NCI-H2107 treated with DMSO at 0.1 percent for 48 hours (cell line): ENCODE results near the gene ZNF484.
A peak's percentile ranks its signal among the peaks of the same experiment; 100 is the strongest.
"Not testable (repeated sequence)": the region's sequence is repeated elsewhere in the genome, so short reads cannot be mapped to it uniquely, and the experiment has no call there.

Experiments used
- DNase-seq: peaks from one replicate; lab custom pipeline; 2025; ENCODE audit not compliant: unreplicated experiment; lab: John Stamatoyannopoulos, UW

ZNF484 gene

DNA sequence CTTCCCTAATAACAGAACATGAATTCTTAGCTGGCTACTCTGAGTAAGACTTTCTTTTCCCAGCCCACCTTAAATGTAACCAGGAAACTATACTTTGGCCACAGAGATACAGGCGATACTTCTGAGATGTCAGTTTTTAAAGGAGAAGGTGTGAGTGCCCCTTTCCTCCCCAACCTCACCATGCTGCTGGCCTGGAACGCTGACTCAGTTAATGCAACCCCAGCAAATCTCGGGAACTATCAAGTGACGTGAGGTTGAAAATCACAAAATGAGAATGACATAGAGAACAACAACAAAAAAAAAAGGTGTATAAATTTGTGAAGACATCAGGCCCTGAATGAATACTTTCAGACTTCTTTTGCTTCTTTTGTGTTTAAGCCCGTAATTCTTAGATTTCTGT, 13.7 kb downstream of the ZNF484 start:
- DNase-seq = no peak

DNA sequence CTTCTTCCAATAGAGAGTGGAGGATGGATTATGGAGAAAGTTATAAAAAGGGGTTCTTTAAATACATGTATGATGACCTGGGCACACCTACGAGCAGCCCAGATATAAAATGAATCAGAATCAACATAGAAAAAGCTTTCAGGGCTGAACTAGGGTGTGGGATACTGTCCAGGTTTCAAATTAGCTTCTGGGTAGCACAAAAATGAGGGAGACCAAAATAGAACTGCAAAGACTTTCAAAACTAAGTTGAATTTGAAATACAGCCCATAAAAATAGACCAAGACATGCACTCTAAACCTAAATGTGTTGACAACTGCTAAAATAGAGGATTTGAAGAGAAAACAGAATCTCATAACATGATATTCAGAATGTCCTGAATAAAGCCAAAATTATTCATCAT, 17.0 kb downstream of the ZNF484 start:
- DNase-seq = no peak

DNA sequence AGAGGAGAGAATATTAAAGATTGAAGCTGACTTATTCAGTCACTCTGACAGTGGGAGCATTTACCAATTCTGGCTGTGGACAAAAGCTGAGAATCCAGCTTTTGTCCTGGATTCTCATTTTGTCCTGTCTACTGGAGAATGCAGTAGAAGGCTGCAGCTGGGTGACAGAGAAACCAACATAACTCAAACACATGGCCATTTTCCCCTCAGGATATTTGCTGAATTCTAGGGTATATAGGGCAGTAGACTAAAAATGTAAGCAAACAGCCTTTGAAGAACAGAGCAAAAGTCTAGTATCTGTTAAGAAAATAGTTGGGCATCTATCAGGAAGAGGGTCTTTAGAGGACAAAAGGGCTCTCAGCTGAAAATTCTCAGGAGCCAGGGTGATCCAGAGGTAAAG, 20.6 kb downstream of the ZNF484 start:
- no peak for DNase-seq

DNA sequence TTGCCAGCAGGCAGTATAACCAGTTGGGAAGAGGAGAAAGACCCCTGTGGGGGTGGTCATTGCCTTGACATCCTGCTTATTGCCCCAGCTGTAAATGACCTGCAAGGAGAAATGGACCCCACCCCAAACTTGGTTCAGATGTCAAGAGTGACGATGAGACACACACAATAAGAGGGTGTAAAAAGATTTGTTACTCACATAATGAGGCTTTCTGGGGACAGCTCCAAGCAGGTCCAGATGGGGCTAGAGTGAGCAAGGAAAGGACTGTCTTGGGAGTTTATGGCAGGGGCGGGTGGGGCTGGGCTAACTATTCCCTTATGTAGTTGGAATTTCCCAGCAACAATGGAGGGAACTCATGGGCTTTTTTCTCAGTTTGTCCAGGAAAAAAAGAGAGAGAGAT, 24.1 kb downstream of the ZNF484 start:
- no peak for DNase-seq

DNA sequence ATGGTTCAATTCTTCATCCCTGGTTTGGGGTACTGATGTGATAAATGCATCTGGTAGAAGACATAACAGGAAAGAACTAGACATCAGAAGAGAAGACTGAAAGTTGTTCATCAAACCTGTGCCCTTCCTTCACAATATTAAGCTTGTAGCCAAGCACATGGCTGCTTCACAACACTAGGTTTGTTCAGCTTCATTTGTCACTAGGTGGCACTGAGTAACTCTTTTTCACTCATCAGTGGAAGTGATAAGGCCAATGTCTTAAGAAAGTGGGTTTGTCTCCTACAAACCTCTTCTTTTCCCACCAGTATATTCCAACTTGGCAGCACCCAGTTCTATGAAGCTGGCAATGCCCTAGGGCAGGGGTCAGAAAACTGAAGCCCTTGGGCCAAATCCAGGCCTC, 26.9 kb downstream of the ZNF484 start:
- no peak for DNase-seq

DNA sequence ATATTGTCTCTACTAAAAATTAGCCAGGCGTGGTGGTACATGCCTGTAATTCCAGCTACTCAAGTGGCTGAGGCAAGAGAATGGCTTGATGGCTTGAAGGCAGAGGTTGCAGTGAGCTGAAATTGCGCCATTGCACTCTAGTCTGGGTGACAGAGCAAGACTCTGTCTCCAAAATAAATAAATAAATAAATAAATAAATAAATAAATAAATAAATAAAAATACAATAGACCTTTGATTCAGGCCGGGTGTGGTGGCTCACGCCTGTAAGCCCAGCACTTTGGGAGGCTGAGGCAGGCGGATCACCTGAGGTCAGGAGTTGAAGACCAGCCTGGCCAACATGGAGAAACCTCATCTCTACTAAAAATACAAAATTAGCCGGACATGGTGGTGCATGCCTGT, 29.1 kb downstream of the ZNF484 start:
- not testable (repeated sequence) for DNase-seq

DNA sequence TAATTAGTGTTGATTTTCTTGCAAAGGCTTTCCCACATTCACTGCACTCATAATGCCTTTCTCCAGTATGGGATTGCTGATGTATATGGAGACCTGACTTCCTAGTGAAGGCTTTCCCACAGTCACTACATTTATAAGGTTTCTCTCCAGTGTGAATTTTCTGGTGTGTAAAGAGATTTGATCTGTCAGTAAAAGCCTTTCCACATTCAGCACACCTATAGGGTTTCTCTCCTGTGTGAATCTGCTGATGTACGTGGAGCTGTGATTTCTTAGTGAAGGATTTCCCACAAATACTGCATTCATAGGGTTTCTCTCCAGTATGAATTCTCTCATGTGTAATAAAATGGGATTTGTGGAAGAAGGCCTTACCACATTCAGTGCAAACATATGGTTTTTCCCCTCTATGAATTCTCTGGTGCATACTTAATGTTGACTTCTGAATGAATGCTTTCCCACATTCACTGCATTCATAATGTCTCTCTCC, 31.1 kb downstream of the ZNF484 start:
- no peak for DNase-seq

DNA sequence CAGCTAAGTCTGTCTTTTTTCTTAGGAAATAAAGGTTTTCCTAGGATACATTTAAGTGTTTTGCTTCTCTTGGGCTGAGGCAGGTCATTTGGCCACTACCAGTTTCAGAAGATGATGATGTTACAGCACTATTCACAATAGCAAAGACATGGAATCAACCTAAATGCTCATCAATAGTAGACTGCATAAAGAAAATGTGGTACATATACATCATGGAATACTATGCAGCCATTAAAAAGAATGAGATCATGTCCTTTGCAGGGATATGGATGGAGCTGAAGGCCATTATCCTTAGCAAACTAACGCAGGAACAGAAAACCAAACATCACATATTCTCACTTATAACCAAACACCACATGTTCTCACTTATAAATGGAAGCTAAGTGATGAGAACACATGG, 39.4 kb downstream of the ZNF484 start:
- DNase-seq = not testable (repeated sequence)

DNA sequence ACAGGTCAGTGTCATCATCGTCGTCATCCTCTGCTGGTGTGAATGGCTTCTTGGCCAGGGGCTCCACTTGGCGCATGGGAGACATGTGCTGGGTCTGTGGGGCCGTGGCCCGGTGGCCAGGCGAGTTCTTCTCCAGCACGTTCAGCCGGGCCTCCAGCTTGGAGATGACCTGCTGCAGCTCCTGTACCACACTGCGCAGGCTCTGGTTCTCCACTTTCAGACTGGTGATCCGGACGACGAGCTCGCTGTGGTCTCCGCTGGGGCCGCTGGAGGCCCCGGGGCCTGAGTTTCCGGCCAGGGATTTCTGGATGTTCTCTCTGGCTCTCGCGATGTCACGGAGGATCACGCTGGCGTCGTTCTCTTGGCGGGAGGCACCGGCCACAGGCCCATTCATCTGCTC, 40.6 kb downstream of the ZNF484 start:
- DNase-seq = no peak

DNA sequence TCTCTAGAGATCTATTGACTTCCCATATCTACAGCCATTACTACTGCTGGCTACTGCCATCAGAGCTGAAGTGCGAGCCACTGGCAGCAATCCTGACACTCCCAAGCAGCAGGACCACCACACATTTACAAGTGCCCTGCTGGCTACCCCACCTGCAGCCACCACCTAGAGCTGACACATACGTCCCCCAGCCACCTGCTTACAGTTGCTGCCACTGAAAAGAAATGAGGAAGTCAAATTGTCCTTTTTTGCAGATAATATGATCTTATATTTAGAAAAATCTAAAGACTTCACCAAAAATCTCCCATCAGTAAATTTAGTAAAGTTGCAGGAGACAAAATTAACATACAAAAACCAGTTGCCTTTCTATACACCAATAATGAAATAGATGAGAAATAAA, 48.4 kb downstream of the ZNF484 start:
- DNase-seq = no peak

DNA sequence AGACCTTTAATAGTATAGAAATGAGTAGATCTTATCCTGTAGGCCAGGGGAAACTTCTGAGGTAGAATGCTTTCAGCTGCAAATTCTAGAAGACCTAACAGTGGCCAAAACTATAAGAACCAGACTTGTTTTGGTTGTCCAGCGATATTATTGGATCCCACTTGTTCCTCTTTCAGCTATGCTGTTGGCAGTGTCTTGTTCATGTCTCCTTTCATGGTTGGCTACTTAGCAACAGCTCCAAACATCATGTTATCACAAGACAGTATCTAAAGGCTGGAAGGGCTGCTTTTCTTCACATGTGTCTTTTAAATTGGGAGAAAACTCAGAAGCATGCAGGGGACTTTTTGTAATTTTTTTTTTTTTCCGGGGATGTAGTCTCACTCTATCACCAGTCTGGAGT, 52.8 kb downstream of the ZNF484 start:
- not testable (repeated sequence) for DNase-seq

DNA sequence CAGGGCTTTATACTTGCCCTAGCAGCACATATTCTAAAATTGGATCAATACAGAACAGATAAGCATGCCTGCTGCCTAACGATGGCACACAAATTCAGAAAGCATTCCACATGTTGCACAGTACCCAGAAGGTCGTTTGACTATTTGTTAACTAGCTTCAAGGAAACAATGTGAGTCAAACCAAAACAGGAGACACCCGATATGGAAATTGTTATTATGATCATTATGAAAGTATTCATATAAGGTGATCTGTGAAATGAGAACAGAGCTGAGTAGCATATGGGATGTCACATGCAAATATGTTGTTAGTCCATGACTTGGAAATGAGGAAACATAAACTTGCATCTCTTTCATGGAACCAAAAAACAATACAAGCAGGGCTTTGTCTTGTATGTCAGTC, 56.9 kb downstream of the ZNF484 start:
- DNase-seq = no peak

DNA sequence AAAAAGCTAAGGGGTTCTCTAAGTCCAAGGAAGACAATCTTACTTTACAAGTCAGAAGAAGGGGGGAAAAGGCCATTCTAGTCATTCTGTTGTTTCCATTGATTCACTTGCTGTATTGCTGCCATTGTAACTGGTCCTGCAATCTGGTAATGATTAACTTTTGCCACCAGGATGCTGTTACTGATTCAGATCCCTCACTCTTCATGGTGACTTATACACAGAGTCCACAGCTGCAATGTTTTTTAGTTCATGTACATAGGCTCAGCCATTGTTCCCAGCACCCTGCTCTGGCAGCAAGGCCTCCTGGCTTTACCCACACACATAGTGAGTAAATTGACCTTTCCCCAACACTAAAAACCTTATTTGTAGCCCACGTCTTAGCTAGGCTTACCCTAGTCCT, 57.9 kb downstream of the ZNF484 start:
- DNase-seq = not testable (repeated sequence)

DNA sequence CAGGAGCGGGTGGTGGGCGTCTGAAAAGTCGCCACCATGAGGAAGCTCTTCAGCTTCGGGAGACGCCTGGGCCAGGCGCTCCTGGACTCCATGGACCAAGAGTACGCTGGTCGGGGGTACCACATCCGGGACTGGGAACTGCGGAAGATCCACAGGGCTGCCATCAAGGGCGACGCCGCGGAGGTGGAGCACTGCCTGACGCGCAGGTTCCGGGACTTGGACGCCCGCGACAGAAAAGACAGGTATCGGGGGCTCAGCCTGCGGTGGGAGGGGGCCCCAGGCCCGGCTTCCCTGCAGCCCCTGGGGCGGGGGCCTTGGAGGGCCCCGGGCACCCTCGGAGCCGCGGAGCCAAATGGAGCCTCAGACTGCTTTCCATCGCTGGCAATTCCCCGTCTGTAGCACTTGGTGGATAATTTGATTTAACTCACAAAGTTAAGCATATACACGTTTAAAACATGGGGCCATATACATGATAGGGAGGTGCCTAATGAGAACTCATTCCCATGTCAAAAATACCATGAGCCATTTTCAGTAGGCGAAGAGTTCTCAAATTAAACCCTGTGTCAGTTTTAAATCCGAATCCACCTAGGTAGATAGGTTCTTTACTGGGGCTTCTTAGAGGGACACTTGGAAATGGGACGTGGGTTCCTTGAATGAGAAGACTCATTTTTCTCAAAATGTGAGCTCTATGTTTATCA, 68.1 kb downstream of the ZNF484 start:
- DNase-seq = not testable (repeated sequence)

DNA sequence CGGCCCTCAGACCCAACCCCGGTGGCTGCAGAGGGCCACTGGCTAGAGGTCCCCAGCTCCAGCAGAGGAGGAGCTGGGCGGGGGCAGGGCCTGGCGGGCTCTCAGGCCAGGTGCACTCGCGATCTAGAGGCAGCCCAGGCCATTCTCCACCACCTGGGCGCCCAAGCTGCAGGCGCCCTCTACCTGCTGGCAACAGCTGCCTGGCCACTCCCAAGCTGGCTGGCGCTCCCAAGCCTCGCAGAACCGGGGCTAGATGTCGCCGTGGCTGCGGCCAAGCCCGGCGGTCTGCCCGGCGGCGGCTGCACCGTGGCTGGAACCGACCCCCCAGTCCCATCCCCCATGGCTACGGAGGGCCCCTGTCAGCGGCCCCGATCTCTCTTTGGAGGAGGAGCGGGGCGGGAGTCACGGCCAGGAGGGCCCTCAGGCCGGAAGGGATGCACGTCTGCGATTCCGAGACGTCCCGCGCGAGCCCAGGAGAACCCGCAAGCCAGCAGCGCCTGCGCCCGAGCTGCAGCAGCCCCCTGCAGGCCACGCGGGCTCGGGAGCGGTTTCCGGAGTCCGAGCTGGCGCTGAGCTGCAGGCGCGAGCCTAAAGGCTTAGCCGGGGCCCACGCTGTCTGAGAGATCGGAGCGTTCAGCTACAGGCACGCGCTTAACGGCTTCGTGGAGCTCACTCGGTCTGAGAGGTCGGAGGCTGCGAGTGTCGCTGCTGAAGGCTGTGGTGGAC, 68.9 kb downstream of the ZNF484 start:
- DNase-seq = peak; percentile 26

DNA sequence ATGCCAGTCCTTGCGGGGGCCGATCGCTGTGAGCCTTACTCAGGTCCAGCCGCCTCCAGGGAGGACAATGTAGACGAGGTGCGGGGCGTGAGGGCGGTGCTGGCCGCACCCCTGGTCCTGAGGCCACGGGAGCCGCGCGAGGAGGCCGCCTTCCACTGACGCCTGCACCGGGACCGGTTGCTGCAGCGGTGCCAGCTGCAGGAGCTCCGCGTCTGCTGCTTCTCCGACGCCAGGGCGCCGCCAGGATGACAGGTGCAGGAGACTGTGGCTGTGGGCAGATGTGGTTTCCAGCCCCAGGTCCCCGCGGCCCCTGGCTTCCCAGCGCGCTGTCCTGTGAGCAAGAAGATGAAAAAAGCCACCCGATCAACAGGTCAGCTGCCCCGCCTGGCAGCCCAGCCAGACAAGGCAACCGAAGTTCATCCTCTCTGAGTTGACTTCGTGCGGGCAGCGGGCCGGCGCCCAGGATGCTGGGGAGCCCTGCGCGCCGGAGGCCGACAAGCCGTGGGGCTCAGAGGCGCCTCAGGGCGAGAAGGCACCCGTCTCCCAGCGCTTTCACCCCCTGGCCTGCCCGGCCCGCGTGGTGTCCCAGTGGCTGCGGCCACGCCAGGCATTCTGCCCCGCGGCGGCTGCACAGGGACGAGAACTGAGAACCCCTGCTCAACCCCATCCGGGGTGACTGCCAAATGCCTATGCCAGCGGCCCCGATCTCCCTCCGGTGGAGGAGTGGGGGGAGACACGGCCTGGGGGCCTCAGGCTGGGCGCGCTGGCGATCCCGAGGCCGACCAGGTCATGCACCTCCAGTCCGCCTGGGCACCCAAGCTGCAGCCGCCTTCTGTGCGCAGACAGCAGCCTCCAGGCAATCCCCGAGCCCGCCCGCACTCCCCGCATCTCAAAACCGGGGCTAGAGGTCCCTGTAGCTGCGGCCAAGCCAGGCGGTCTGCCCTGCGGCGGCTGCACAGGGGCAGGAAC, 69.8 kb downstream of the ZNF484 start:
- peak; percentile 15 for DNase-seq

DNA sequence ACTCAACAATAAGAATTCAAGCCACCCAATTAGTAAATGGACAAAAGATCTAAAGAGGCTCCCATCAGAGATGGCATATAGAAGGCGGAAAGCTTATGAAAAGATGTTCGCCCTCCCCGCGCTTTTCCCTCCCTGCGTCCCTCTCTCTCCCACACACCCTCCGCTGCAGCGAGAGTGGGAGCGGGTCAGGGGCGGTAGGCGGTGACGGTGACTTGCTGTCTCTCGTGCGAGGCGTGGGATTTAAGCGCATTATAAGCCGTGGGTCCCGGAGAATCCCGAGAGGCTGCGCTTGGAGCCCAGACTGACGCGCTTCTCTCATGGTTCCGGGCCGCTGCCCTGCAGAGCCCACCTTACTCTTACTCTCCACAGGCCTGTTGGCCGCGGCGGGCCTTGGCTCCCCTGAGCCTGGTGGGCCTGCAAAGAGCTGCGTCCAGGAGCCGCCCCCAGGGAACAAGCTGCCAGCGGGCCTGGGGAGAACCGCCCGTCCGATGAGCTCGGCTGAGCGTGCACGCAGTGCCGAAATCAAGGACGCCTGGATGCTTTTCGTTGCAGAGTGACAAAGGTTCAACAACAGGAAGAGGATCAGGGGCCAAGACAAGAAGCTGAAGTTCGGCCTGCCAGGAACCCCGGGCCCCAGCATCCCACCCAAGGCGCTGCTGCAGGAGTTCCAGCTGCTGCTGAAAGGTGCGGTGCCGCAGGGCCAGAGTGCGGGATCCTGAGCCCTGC, 70.6 kb downstream of the ZNF484 start:
- DNase-seq = no peak

DNA sequence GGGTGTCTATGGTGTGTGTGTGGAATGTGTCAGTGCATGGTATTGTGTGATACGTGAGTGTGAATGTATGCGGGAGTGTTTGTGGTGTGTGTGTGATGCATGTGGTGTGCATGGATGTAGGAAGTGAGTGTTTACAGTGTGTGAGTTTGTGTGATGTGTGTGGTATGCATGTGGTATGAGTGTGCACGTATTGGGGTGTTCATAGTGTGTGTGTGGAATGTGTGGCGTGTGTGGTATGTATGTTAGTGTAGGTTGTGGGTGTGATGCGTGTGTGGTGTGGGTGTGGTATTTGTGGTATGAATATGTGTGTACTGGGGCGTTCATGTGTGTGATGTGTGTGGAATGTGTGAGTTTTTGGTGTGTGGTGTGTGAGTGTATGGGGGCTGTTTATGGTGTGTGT, 73.1 kb downstream of the ZNF484 start:
- DNase-seq = no peak

DNA sequence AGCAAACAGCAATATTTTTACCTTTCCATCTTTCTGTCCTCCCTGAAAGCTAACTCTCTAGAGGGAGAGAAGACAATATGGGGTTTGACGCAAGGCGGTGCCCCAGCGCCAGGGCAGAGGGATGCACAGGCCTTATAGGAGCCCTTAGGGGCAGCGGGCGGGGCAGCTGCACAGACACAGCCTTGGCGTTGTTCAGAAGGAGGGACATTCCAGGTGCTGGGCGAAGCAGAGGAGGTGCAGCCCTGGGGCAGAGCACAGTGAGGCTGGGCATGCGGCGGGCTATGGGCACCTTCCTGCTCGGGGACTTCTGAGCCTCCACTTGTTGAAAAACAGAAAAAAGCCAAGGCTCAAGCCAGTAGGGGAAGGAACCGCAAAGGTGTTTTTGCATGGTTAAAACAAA, 79.5 kb downstream of the ZNF484 start:
- DNase-seq = no peak

DNA sequence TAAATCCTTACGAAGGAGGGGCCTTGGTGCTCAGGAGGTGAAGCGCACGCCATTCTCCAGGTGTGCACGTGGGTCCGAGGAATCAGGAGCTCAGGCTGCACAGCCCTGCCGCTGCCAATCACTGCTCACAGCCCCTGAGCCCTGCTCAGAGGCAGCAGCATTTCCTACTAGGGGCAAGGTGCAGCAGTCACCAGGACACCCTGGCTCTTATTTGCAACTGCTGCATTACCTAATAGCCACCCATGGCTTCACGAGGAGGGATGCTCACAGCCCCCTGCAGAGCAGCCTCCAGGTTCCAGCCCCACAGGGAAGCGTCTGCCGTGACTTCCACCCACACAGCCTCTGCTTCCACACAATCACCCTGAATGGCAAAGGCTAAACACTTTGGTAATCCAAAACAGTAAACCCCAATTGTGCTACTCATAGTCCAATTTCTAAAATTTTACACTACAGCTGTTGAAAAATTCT, 81.5 kb downstream of the ZNF484 start:
- DNase-seq = not testable (repeated sequence)
